AG04450 (cell line): ENCODE measurements around the gene FAT2. TPM values are rescaled to one million over a fixed set of nuclear protein-coding genes. Genes with fewer than 3 reads are reported as not detected.

ENCODE experiments used
- CTCF ChIA-PET: fragments of 300-600, 350-600 bp; formaldehyde crosslinking; extraction: SDS; loops from one replicate; lab custom pipeline; 2022; ENCODE audit warnings: antibody characterized with exemption, inconsistent platforms; lab: Charles Lee
- POLR2A ChIA-PET: fragments of 350-600 bp; formaldehyde crosslinking; extraction: SDS; loops from one replicate; lab custom pipeline; 2021; ENCODE audit warnings: antibody characterized with exemption, inconsistent platforms; lab: Yijun Ruan, JAX
- DNase-seq: peaks from one replicate; pipeline ENCODE4 v3.0.0-alpha.2; 2011; ENCODE audit warnings: low read depth, low spot score
- H3K27ac ChIP-seq: one replicate; pipeline ENCODE4 v1.5.1; 2012; ENCODE audit warnings: low read depth, low read length, control low read depth
- H3K27me3 ChIP-seq: one replicate; pipeline ENCODE4 v1.6.0; 2012; ENCODE audit warnings: low read length; ENCODE audit not compliant: control insufficient read depth, insufficient read depth
- H3K4me3 ChIP-seq: 2 replicates; pipeline ENCODE4 v1.5.1; 2011; ENCODE audit warnings: mild to moderate bottlenecking, low read depth, low read length, control low read depth
- H3K9me3 ChIP-seq: 2 replicates; pipeline ENCODE4 v1.5.1; 2012; ENCODE audit warnings: low read length; ENCODE audit not compliant: control insufficient read depth, insufficient read depth
- polyA plus RNA-seq: library from polyadenylated mRNA; depleted of rRNA; stranded (reverse); fragments of >200 nt; gene quantifications from 2 replicates; pipeline ENCODE4 v1.2.3, GENCODE V29; 2011
- TF ChIP-seq, protein P1 (sequence below): IDR thresholded peaks from 2 replicates; pipeline ENCODE4 v1.5.1; 2011; ENCODE audit warnings: low read depth, low read length, control low read depth, inconsistent platforms

FAT2 gene
- polyA plus RNA-seq, 1 experiment = 0.01 TPM

DNA sequence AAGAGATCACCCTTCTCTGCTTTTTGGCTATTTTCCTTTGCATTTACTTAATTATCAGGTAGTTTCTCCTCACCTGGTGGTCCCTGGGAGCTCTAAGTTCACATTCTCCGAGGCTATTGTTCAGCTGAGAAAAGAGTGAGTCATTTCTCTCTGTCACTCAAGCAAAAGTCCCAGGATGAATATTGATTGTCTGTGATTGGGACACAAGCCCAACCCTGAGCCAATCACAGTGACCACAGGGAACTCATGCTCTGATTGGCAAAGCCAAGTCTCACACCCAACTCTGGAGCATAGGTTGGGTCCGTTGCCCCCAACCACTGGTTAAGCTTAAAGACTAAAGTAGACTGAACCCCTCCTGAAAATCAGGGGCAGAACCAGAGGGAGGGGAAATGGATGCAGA, 27.8 kb upstream of the FAT2 start:
- ChIA-PET POLR2A (no interaction called here), CTCF (interaction anchor here (1.4 kb wide), 1 partner anchor 34 kb away, joined by 4 read pairs; no protein-coding TSS in a partner anchor)
- no peak overlapping the region for H3K27ac ChIP-seq

DNA sequence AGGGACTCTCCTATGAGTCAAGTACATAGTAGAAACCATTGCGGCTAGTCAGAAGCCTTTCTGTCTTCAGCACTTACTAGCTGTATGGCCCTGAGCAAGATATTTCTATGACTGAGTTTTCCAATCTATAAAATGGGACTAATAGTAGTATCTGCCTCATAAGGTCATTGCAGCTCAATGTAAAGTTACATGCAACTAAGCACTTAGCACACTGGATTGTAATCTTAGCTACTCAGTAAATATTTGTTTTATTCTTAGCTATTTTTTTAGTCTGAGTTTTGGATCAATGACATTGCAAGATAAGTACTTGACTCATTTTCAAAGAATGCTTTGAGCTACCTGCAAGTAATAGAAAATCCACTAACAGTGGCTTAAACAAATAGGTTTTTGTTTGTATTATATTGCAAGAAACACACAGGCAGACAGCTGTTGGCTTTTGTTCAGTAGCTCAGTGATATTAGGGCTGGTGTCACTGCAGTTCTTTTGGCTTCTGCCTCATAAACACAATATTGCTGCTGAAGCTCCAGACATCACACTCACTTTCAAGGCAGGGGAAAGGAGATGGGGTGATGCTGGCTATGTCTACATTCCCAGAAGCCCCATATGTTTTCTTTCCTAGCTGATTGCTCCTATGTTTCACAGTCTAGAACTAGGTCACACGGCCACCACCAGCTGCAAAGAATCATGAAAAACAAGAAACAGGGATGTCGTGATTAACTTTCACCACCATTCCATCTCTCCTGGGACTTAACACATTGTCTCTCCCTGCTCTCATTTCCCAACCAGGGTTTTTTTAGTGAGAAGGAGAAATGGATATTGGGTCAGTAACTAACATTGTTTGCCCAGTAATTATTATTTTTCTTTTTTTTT, 26.9 kb upstream of the FAT2 start:
- TF ChIP-seq, protein P1, sequence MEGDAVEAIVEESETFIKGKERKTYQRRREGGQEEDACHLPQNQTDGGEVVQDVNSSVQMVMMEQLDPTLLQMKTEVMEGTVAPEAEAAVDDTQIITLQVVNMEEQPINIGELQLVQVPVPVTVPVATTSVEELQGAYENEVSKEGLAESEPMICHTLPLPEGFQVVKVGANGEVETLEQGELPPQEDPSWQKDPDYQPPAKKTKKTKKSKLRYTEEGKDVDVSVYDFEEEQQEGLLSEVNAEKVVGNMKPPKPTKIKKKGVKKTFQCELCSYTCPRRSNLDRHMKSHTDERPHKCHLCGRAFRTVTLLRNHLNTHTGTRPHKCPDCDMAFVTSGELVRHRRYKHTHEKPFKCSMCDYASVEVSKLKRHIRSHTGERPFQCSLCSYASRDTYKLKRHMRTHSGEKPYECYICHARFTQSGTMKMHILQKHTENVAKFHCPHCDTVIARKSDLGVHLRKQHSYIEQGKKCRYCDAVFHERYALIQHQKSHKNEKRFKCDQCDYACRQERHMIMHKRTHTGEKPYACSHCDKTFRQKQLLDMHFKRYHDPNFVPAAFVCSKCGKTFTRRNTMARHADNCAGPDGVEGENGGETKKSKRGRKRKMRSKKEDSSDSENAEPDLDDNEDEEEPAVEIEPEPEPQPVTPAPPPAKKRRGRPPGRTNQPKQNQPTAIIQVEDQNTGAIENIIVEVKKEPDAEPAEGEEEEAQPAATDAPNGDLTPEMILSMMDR = no peak
- Histone ChIP-seq H3K9me3 (no peaks in the 10 kb centered on the region), H3K27ac (no peak overlapping the region), H3K27me3 (peaks cover 22% of the 10 kb centered on the region), H3K4me3 (no peak overlapping the region)
- ChIA-PET POLR2A (no interaction called here), CTCF (no interaction called here)
- no peak for DNase-seq

More for the DNA sequence above, 27.8 kb upstream of the FAT2 start:
- TF ChIP-seq, protein P1 = no peak
- no peaks in the 10 kb centered on the region for H3K9me3 ChIP-seq
- H3K27me3 ChIP-seq = peaks cover 22% of the 10 kb centered on the region
- no peak for DNase-seq
- H3K4me3 ChIP-seq = no peak overlapping the region

DNA sequence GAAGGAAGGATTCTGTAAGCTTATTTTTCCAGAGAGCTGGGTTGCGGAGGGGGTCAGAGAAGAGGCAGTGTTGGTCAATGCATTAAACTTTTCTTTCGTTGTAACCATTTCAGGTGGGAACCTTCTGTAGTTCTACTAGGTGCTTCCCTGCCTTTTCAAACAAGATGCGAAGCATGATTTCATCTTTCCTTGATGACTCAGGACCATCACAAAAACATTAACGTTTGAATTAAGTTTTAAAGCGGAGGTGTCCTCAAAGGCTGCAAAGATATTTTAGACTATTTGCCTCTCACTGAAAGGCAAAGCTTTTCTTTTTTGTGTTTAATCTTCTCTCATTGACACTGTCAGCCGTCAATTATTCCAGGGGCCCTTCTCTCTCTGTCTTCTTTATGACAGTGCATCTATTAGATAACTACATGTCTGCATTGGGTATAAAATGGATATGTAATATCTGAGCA, 26.3 kb upstream of the FAT2 start:
- CTCF ChIA-PET = no interaction called here
- no peaks in the 10 kb centered on the region for H3K9me3 ChIP-seq
- peaks cover 20% of the 10 kb centered on the region for H3K27me3 ChIP-seq
- no peak overlapping the region for H3K27ac ChIP-seq
- TF ChIP-seq, protein P1 = no peak
- POLR2A ChIA-PET = no interaction called here
- no peak overlapping the region for H3K4me3 ChIP-seq
- DNase-seq = no peak

DNA sequence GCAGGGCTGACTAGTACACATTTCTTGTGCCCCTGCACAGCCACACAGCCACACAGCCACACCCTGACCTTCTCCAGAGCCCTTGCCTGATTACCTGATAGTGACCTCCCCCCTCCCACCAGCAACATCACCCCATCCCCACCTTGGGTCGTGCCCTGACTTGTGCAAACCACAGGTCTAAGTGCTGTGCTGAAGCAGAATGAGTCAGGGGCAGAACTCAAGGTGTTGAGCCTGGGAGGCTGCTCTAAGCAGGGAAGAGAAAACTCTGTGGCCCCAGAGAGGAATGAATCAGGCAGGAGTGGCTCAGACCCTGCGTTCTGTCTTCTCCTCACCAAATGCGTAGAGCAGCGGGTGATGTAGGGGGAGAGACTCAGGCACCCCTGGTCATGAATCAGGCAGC, 24.3 kb upstream of the FAT2 start:
- Histone ChIP-seq H3K9me3 (no peaks in the 10 kb centered on the region), H3K27me3 (peaks cover 8% of the 10 kb centered on the region), H3K27ac (no peak overlapping the region), H3K4me3 (no peak overlapping the region)
- TF ChIP-seq, protein P1 = no peak
- DNase-seq = no peak
- CTCF ChIA-PET = no interaction called here
- POLR2A ChIA-PET = no interaction called here

DNA sequence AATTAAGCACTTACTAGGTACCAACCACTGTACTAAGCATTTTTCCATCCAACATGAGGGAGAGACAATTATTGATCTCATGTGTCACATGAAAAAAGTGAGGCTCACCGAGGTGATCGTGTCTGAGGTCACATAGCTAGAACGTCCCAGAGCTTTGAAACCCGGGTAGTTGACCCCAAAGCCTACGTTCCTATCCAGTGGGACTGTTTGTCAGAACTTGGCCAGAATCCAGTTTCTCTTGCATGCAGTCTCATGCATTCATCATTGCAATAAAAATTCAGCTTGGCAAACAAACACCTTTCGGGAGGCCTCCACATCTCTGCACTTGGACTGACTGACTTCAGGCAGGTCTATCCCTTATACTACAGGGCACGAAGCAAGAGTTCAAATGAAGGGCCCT, 23.4 kb upstream of the FAT2 start:
- ChIA-PET CTCF (no interaction called here), POLR2A (no interaction called here)
- no peak overlapping the region for H3K27ac ChIP-seq
- H3K27me3 ChIP-seq = peaks cover 6% of the 10 kb centered on the region
- no peak overlapping the region for H3K4me3 ChIP-seq
- DNase-seq = no peak
- TF ChIP-seq, protein P1 = no peak
- H3K9me3 ChIP-seq = no peaks in the 10 kb centered on the region
